ENCODE results near the gene RAD51B.

The RAD51B gene

DNA sequence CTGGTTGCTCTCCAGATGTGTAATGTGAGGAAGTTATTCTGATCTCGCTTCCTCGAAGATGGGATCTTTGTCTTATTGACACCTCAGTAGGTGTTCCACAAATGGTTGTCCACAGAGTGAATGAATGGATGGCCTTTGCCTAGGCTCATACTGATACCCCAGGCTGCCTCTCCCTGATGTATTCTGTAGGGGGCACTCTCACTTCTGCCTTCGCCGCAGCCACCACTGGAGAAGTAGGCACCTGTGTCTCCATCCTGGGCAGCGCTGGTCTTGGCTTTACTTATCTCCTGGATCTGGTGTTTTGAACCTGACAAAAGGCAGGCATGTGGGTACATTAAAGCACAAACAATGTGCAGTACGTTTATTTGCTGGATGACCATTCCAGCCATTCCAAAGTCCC lies 891.2 kb downstream of the RAD51B start:
- no peaks in the 10 kb centered on the region for H3K4me1 ChIP-seq (ENCODE audit: low read length)
- no peaks in the 10 kb centered on the region for H3F3A ChIP-seq (ENCODE audit: insufficient read depth, low read length)
- no peak overlapping the region for H3K4me3 ChIP-seq (ENCODE audit: low read length)
- H4K20me1 ChIP-seq (ENCODE audit: insufficient read depth, low read length) = no peaks in the 10 kb centered on the region
- H3K9me2 ChIP-seq (replicated peaks; ENCODE audit: insufficient read depth, low read length) = no peaks in the 10 kb centered on the region
- H3K27ac ChIP-seq (ENCODE audit: low read length) = no peak overlapping the region
- DNase-seq = no peak
- no peaks in the 10 kb centered on the region for H3K36me3 ChIP-seq (replicated peaks; ENCODE audit: insufficient read depth, low read length)
- no peak for TF ChIP-seq EZH2 (optimal IDR thresholded peaks at IDR 0.05; ENCODE audit: low read depth, low read length)
- H3K9ac ChIP-seq (ENCODE audit: low read length) = no peak overlapping the region
- H3K4me2 ChIP-seq (ENCODE audit: low read depth, low read length) = no peak overlapping the region
- H3K9me3 ChIP-seq (replicated peaks; ENCODE audit: insufficient read depth, low read length) = no peaks in the 10 kb centered on the region
- no peaks in the 10 kb centered on the region for H3K79me2 ChIP-seq (ENCODE audit: low read length)
- H3K27me3 ChIP-seq (replicated peaks; ENCODE audit: insufficient read depth, low read length) = no peaks in the 10 kb centered on the region
- H2AFZ ChIP-seq (ENCODE audit: low read length) = no peak overlapping the region

DNA sequence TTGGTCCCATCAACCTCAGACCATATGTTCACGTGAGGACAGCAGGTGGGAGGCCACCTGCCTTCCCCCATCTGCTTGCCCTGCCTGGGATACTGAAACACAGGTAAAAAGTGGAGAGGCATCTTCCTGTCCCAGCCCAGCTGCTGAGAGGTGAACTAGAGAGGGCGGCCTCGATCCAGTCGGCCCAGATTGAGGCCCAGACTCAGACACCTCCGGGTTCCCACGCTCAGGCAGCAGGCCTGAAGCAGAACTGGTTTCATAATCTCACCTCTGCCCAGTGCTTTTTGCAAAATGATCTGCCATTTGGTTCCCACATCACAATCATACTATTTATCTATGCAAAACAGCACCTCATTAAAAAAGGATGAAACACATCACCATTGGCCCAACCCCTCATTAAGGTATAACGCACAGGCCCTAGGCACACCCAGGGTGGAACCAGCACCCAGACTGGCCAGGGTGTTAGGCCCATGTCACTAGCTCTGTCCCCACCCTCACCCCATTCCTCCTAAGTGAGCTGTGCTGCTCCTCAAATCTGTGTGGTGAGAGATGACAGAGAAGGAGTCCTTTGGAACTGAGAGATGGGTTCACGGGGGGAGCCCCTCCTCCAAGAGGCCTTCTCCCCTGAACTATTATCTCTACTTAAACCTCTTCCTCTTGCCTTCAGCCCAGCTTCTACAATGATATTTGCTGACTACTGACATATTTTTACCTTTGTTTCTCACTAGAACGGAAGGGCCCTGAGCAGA lies 892.2 kb downstream of the RAD51B start:
- DNase-seq = no peak
- no peak overlapping the region for H3K27ac ChIP-seq (ENCODE audit: low read length)
- H3K4me2 ChIP-seq (ENCODE audit: low read depth, low read length) = no peak overlapping the region
- no peaks in the 10 kb centered on the region for H3K79me2 ChIP-seq (ENCODE audit: low read length)
- no peaks in the 10 kb centered on the region for H3K9me2 ChIP-seq (replicated peaks; ENCODE audit: insufficient read depth, low read length)
- H3K4me1 ChIP-seq (ENCODE audit: low read length) = no peaks in the 10 kb centered on the region
- no peak overlapping the region for H3K9ac ChIP-seq (ENCODE audit: low read length)
- H3K36me3 ChIP-seq (replicated peaks; ENCODE audit: insufficient read depth, low read length) = no peaks in the 10 kb centered on the region
- no peaks in the 10 kb centered on the region for H3K9me3 ChIP-seq (replicated peaks; ENCODE audit: insufficient read depth, low read length)
- no peak overlapping the region for H2AFZ ChIP-seq (ENCODE audit: low read length)
- H4K20me1 ChIP-seq (ENCODE audit: insufficient read depth, low read length) = no peaks in the 10 kb centered on the region
- H3K27me3 ChIP-seq (replicated peaks; ENCODE audit: insufficient read depth, low read length) = no peaks in the 10 kb centered on the region
- H3F3A ChIP-seq (ENCODE audit: insufficient read depth, low read length) = no peaks in the 10 kb centered on the region
- TF ChIP-seq EZH2 (optimal IDR thresholded peaks at IDR 0.05; ENCODE audit: low read depth, low read length) (no peak), EZH2phosphoT487 (IDR thresholded peaks at IDR 0.05; ENCODE audit: low read length) (no peak)
- TF ChIP-seq, protein P1, sequence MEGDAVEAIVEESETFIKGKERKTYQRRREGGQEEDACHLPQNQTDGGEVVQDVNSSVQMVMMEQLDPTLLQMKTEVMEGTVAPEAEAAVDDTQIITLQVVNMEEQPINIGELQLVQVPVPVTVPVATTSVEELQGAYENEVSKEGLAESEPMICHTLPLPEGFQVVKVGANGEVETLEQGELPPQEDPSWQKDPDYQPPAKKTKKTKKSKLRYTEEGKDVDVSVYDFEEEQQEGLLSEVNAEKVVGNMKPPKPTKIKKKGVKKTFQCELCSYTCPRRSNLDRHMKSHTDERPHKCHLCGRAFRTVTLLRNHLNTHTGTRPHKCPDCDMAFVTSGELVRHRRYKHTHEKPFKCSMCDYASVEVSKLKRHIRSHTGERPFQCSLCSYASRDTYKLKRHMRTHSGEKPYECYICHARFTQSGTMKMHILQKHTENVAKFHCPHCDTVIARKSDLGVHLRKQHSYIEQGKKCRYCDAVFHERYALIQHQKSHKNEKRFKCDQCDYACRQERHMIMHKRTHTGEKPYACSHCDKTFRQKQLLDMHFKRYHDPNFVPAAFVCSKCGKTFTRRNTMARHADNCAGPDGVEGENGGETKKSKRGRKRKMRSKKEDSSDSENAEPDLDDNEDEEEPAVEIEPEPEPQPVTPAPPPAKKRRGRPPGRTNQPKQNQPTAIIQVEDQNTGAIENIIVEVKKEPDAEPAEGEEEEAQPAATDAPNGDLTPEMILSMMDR (IDR thresholded peaks at IDR 0.05; ENCODE audit: low read length) = no peak
- no peak overlapping the region for H3K4me3 ChIP-seq (ENCODE audit: low read length)

DNA sequence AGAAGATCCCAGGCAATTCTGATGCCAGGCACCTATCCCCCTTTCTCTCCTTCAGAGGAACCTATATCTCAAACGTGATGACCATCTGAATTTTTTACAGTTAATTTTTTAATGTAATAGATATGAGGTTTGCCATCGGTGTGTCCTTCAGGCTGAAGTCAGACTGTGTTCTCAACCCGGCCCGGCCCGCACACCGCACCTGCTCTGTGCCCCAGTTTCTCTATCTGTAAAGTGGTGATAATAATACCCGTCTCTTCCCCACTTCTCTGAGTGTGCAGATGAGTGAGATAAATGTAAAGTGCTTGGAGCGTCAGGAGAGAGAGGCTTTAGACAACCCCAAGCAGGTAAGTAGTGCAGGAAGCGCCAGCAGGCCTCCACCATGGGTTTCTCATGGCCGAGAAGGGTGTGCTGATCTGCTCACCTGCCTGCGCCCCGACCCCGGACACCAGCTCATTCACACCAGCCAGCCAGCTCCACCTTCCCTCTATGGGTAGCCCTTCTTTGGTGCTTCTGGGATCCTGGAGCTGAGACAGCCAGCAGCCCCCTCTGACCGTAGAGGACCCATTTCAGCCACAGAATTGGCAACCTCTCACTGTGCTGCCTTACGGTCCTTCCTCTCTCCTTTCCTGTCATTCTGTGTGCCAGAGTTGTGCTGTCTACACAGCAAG lies 893.3 kb downstream of the RAD51B start:
- Histone ChIP-seq H3K4me1 (ENCODE audit: low read length) (no peaks in the 10 kb centered on the region), H3K27ac (ENCODE audit: low read length) (no peak overlapping the region)

More for the DNA sequence above, 893.3 kb downstream of the RAD51B start:
- no peaks in the 10 kb centered on the region for H3K9me3 ChIP-seq (replicated peaks; ENCODE audit: insufficient read depth, low read length)
- no peaks in the 10 kb centered on the region for H3K27me3 ChIP-seq (replicated peaks; ENCODE audit: insufficient read depth, low read length)
- H3K9me2 ChIP-seq (replicated peaks; ENCODE audit: insufficient read depth, low read length) = no peaks in the 10 kb centered on the region
- H3F3A ChIP-seq (ENCODE audit: insufficient read depth, low read length) = no peaks in the 10 kb centered on the region
- no peaks in the 10 kb centered on the region for H3K36me3 ChIP-seq (replicated peaks; ENCODE audit: insufficient read depth, low read length)
- H3K9ac ChIP-seq (ENCODE audit: low read length) = no peak overlapping the region
- DNase-seq = no peak
- TF ChIP-seq, protein P1 (IDR thresholded peaks at IDR 0.05; ENCODE audit: low read length) = no peak
- H3K79me2 ChIP-seq (ENCODE audit: low read length) = no peaks in the 10 kb centered on the region
- no peaks in the 10 kb centered on the region for H4K20me1 ChIP-seq (ENCODE audit: insufficient read depth, low read length)
- no peak overlapping the region for H3K4me2 ChIP-seq (ENCODE audit: low read depth, low read length)
- no peak overlapping the region for H3K4me3 ChIP-seq (ENCODE audit: low read length)
- H2AFZ ChIP-seq (ENCODE audit: low read length) = no peak overlapping the region
